GM12865 (cell line): ENCODE data around the gene RABGAP1L.

Experiments
- DNase-seq: peaks from one replicate; pipeline ENCODE4 v3.0.0; 2010; ENCODE audit warnings: low read depth
- H3K4me3 ChIP-seq: 2 replicates; pipeline ENCODE4 v1.5.1; 2011; ENCODE audit warnings: mild to moderate bottlenecking, low read depth, low read length, control low read depth
- TF ChIP-seq, protein P1 (sequence below): IDR thresholded peaks from 2 replicates; pipeline ENCODE4 v1.5.1; 2011; ENCODE audit warnings: low read length, control low read depth, low read depth, inconsistent platforms; ENCODE audit not compliant: insufficient read depth; ENCODE audit errors: missing control alignments

Gene RABGAP1L

DNA sequence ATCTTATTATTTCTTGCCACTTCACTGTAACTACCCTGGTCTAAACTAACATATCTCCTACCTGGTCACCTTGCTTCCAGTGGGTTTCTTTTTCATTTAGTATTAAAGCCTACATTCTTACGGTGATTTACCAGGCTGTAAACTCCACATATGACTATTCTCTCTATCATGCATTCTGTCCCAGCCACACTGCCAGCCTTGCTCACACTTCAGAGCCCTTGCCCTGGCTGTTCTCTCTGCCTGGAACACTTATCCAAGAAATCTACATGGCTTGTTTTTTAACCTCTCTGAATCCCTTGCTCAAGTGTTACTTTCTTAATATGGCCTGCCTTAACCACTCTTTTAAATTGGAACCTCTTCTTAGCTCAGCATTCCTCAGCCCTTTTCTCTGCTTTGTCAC, 501.2 kb downstream of the RABGAP1L start:
- no peak for DNase-seq
- TF ChIP-seq, protein P1, sequence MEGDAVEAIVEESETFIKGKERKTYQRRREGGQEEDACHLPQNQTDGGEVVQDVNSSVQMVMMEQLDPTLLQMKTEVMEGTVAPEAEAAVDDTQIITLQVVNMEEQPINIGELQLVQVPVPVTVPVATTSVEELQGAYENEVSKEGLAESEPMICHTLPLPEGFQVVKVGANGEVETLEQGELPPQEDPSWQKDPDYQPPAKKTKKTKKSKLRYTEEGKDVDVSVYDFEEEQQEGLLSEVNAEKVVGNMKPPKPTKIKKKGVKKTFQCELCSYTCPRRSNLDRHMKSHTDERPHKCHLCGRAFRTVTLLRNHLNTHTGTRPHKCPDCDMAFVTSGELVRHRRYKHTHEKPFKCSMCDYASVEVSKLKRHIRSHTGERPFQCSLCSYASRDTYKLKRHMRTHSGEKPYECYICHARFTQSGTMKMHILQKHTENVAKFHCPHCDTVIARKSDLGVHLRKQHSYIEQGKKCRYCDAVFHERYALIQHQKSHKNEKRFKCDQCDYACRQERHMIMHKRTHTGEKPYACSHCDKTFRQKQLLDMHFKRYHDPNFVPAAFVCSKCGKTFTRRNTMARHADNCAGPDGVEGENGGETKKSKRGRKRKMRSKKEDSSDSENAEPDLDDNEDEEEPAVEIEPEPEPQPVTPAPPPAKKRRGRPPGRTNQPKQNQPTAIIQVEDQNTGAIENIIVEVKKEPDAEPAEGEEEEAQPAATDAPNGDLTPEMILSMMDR: no peak

DNA sequence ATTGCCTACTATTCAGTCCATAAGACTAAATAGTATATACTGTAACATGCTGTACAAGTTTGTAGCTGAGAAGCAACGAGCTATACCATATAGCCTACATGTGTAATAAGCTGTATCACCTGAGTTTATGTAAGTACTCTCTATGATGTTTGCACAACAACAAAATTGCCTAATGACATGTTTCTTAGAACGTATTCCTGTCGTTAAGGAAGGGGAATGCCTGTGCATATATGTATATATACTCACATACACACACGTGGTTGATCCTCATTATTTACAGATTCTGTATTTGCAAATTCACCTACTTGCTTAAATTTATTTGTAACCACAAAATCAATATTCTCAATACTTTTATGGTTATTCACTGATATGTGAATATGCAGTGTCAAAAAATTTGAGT, 504.0 kb downstream of the RABGAP1L start:
- TF ChIP-seq, protein P1: no peak
- H3K4me3 ChIP-seq: no peak overlapping the region
- DNase-seq: no peak

More for the DNA sequence above, 501.2 kb downstream of the RABGAP1L start:
- H3K4me3 ChIP-seq: no peak overlapping the region

DNA sequence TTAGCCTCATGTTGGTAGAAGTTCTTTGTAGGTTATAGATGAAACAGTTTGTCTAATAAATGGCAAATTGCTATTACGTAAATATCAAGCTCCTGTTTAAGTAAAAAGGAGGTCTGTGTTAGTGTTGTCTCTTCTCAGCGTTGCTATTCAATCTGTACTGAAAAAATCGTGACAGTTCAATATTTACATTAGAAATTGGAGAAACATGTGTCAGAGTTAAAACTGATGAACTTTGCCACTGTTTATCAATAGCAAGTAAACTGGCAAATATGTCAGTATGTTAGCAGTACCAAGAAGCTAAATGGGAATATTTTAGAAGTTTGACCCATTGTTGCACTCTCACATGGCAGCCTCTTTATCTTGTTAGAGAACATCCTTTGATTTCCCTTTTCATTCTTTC, 506.9 kb downstream of the RABGAP1L start:
- no peak for DNase-seq
- TF ChIP-seq, protein P1: no peak
- H3K4me3 ChIP-seq: no peak overlapping the region

DNA sequence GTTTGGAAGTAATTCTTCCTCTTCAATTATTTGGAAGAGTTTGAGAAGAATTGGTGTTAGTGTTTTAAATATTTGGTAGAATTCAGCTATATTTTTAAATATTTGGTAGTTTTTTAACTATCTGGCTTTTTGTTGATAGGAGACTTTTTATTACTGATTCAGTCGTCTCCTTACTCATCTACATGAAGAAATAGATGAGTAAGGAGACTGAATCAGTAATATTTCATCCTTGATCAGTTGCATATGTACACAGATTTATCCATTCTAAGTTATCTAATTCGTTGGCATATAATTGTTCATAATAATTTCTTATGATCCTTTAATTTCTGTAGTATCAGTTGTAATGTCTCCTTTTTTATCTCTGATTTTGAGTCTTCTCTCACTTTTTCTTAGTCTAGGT, 512.5 kb downstream of the RABGAP1L start:
- DNase-seq: no peak
- TF ChIP-seq, protein P1: no peak
- no peak overlapping the region for H3K4me3 ChIP-seq

DNA sequence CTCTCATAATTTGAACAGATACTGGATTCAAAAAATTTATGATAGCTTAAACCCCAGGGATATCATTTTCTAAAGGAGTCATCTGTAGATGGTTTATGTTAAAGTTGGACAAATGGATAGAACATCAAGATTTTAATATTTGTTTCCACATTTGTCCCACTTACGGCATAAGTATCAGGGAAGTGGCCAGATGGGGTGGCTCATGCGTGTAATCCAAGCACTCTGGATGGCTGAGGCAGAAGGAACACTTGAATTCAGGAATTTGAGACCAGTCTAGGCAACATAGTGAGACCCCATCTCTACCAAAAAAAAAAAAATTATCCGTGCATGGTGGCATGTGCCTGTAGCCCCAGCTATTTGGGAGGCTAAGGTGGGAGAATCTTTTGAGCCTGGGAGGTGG, 517.5 kb downstream of the RABGAP1L start:
- no peak for DNase-seq
- TF ChIP-seq, protein P1: no peak
- H3K4me3 ChIP-seq: no peak overlapping the region

DNA sequence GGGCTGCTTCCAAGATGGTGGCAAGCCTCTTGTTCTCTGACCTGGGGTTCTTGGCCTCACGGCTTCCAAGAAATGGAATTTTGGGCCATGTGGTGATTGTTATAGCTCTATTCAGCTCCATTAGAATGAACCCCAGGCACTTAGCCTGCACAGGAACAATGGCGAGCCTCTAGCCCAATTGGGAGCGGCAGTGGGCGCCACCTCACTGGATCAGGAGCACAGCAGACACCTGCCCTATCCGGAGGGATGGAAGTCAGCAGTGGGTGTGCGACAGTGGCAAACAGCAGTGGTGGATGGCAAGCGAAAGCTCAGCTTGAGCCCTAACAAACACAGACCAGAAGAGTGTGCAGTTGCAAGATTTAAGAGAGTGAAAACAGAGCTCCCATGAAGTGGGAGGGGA, 519.3 kb downstream of the RABGAP1L start:
- TF ChIP-seq, protein P1: no peak
- no peak overlapping the region for H3K4me3 ChIP-seq
- no peak for DNase-seq

DNA sequence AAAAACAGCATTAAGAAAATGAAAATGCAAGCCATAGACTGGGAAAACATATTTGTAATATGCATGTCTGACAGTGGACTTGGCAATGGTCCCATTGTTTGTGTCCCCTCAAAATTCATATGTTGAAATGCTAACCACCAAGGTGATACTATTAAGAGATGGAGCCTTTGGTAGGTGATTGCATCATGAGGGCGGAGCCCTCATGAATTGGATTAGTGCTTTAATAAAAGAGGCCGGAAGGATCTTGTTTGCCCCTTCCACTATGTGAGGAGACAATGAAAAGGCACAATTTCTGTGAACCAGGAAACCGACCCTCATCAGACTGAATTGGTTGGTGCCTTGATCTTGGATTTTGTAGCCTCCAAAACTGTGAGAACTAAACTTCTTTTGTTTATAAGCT, 520.8 kb downstream of the RABGAP1L start:
- no peak overlapping the region for H3K4me3 ChIP-seq
- DNase-seq: no peak
- TF ChIP-seq, protein P1: no peak
